ENCODE data around the gene ALDH1A1. TPM values are rescaled to one million over a fixed set of nuclear protein-coding genes. Genes with fewer than 3 reads are reported as not detected.

The ALDH1A1 gene
- polyA plus RNA-seq, 1 donor (not counting 4 experiments of a cell fraction or from before 2014, with no cell fraction given) = 0.08 TPM

- FAIRE-seq (peak; percentile 13), DNase-seq (ENCODE audit: low read depth, low spot score) (no peak)
- Histone ChIP-seq H3K9ac (ENCODE audit: control insufficient read depth, extremely low read depth, insufficient read depth, low read length) (no peak overlapping the region), H3K27ac (ENCODE audit: control insufficient read depth, insufficient read depth, low read length) (no peak overlapping the region), H2AFZ (ENCODE audit: control insufficient read depth, low read length) (no peak overlapping the region), H3K9me1 (ENCODE audit: control insufficient read depth, extremely low read depth, insufficient read depth, low read length) (no peaks in the 10 kb centered on the region), H3K27me3 (ENCODE audit: control insufficient read depth, extremely low read depth, insufficient read depth, low read length) (no peaks in the 10 kb centered on the region), H3K4me2 (ENCODE audit: control insufficient read depth, extremely low read depth, insufficient read depth, low read depth, low read length) (no peak overlapping the region), H3K36me3 (ENCODE audit: control insufficient read depth in 2 of 2, extremely low read depth in 1 of 2, insufficient read depth in 2 of 2, low read length in 2 of 2) (no peaks in the 10 kb centered on the region), H3K4me3 (ENCODE audit: control insufficient read depth in 2 of 3, extremely low read depth in 1 of 3, insufficient read depth in 2 of 3, low read depth in 1 of 3, low read length in 3 of 3) (no peak overlapping the region), H3K79me2 (ENCODE audit: control insufficient read depth, insufficient read depth, low read length) (no peaks in the 10 kb centered on the region), H3K4me1 (ENCODE audit: control insufficient read depth, extremely low read depth, insufficient read depth, low read length) (no peaks in the 10 kb centered on the region), H4K20me1 (ENCODE audit: control insufficient read depth, extremely low read depth, insufficient read depth, low read length) (no peaks in the 10 kb centered on the region), H3K9me3 (ENCODE audit: control insufficient read depth, low read depth, low read length) (no peaks in the 10 kb centered on the region)
- dilution Hi-C loops (cut with MboI; ENCODE audit: extremely low pct_ligation_motif_present, low sequenced_read_pairs) = no loop called here
- TF ChIP-seq EZH2 (IDR thresholded peaks at IDR 0.05; ENCODE audit: low read length) (no peak), CTCF (optimal IDR thresholded peaks at IDR 0.05 in 1 of 3, IDR thresholded peaks at IDR 0.05 in 1 of 3, conservative IDR thresholded peaks at IDR 0.05 in 1 of 3; ENCODE audit: extremely low read depth in 1 of 3, insufficient read depth in 2 of 3, low read length in 3 of 3) (no peak)
Observed at GRCh38 chr9:72928042-72928507, 24.8 kb downstream of the ALDH1A1 start.

- no peaks in the 10 kb centered on the region for H4K20me1 ChIP-seq (ENCODE audit: control insufficient read depth, extremely low read depth, insufficient read depth, low read length)
- H3K27me3 ChIP-seq (ENCODE audit: control insufficient read depth, extremely low read depth, insufficient read depth, low read length) = no peaks in the 10 kb centered on the region
- FAIRE-seq (no peak), DNase-seq (ENCODE audit: low read depth, low spot score) (no peak)
- H3K36me3 ChIP-seq (ENCODE audit: control insufficient read depth in 2 of 2, extremely low read depth in 1 of 2, insufficient read depth in 2 of 2, low read length in 2 of 2) = no peaks in the 10 kb centered on the region
- H3K9me3 ChIP-seq (ENCODE audit: control insufficient read depth, low read depth, low read length) = no peaks in the 10 kb centered on the region
- H3K4me2 ChIP-seq (ENCODE audit: control insufficient read depth, extremely low read depth, insufficient read depth, low read depth, low read length) = no peak overlapping the region
- no peaks in the 10 kb centered on the region for H3K4me1 ChIP-seq (ENCODE audit: control insufficient read depth, extremely low read depth, insufficient read depth, low read length)
- H3K9me1 ChIP-seq (ENCODE audit: control insufficient read depth, extremely low read depth, insufficient read depth, low read length) = no peaks in the 10 kb centered on the region
- no peak overlapping the region for H3K9ac ChIP-seq (ENCODE audit: control insufficient read depth, extremely low read depth, insufficient read depth, low read length)
- H2AFZ ChIP-seq (ENCODE audit: control insufficient read depth, low read length) = no peak overlapping the region
- no peaks in the 10 kb centered on the region for H3K79me2 ChIP-seq (ENCODE audit: control insufficient read depth, insufficient read depth, low read length)
- H3K4me3 ChIP-seq (ENCODE audit: control insufficient read depth in 2 of 3, extremely low read depth in 1 of 3, insufficient read depth in 2 of 3, low read depth in 1 of 3, low read length in 3 of 3) = no peak overlapping the region
- H3K27ac ChIP-seq (ENCODE audit: control insufficient read depth, insufficient read depth, low read length) = no peak overlapping the region
- TF ChIP-seq CTCF (optimal IDR thresholded peaks at IDR 0.05 in 1 of 3, IDR thresholded peaks at IDR 0.05 in 1 of 3, conservative IDR thresholded peaks at IDR 0.05 in 1 of 3; ENCODE audit: extremely low read depth in 1 of 3, insufficient read depth in 2 of 3, low read length in 3 of 3) = no peak
- TF ChIP-seq EZH2 (IDR thresholded peaks at IDR 0.05; ENCODE audit: low read length) = no peak
- dilution Hi-C loops (cut with MboI; ENCODE audit: extremely low pct_ligation_motif_present, low sequenced_read_pairs) = no loop called here
Observed at GRCh38 chr9:72926506-72926905, 26.3 kb downstream of the ALDH1A1 start.
